Activated CD8-positive, alpha-beta T cell treated with anti-CD3 and anti-CD28 coated beads, Interleukin-2, amount 10 ng/mL, durations not matched to agents 7 days and 5 days (primary cell): ENCODE data around the gene SLC2A8. TPM values are rescaled to one million over a fixed set of nuclear protein-coding genes. Genes with fewer than 3 reads are reported as not detected.

Experiments used
- ATAC-seq: fragments of 150-1000 bp; cut with Tn5 transposase; one replicate; pipeline ENCODE4 v1.10.0; 2021; ENCODE audit warnings: moderate library complexity
- CTCF ChIA-PET: fragments of 350-600 bp; sonication (Branson Sonifier 250); formaldehyde crosslinking; loops from one replicate; lab custom pipeline; 2021; ENCODE audit warnings: antibody characterized with exemption; lab: Charles Lee
- POLR2A ChIA-PET: fragments of 350-600 bp; sonication (Branson Sonifier 250); formaldehyde crosslinking; loops from one replicate; lab custom pipeline; 2021; ENCODE audit warnings: antibody characterized with exemption; lab: Charles Lee
- DNase-seq: peaks from one replicate; pipeline ENCODE4 v3.0.0-alpha.2; 2020
- H3K27ac Mint-ChIP-seq: one replicate; pipeline ENCODE4 v1.8.0; 2021; ENCODE audit warnings: mild to moderate bottlenecking, mixed read lengths
- H3K27me3 Mint-ChIP-seq: one replicate; pipeline ENCODE4 v1.8.0; 2021; ENCODE audit warnings: low read depth, mixed read lengths
- H3K36me3 Mint-ChIP-seq: one replicate; pipeline ENCODE4 v1.8.0; 2021; ENCODE audit warnings: low read depth, mixed read lengths
- H3K4me1 Mint-ChIP-seq: one replicate; pipeline ENCODE4 v1.8.0; 2021; ENCODE audit warnings: low read depth, mixed read lengths
- H3K4me3 Mint-ChIP-seq: one replicate; pipeline ENCODE4 v1.8.0; 2021; ENCODE audit warnings: mild to moderate bottlenecking, mixed read lengths
- H3K9me3 Mint-ChIP-seq: one replicate; pipeline ENCODE4 v1.8.0; 2022; ENCODE audit warnings: mixed read lengths; ENCODE audit not compliant: insufficient read depth
- total RNA-seq, 2 experiments: library from RNA; stranded (reverse); gene quantifications; one replicate each; pipeline ENCODE4 v1.2.3, GENCODE V29; 2021

Gene SLC2A8, protein sequence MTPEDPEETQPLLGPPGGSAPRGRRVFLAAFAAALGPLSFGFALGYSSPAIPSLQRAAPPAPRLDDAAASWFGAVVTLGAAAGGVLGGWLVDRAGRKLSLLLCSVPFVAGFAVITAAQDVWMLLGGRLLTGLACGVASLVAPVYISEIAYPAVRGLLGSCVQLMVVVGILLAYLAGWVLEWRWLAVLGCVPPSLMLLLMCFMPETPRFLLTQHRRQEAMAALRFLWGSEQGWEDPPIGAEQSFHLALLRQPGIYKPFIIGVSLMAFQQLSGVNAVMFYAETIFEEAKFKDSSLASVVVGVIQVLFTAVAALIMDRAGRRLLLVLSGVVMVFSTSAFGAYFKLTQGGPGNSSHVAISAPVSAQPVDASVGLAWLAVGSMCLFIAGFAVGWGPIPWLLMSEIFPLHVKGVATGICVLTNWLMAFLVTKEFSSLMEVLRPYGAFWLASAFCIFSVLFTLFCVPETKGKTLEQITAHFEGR
- total RNA-seq: 1 to 10 TPM; 5.6 to 7.2 TPM

DNA sequence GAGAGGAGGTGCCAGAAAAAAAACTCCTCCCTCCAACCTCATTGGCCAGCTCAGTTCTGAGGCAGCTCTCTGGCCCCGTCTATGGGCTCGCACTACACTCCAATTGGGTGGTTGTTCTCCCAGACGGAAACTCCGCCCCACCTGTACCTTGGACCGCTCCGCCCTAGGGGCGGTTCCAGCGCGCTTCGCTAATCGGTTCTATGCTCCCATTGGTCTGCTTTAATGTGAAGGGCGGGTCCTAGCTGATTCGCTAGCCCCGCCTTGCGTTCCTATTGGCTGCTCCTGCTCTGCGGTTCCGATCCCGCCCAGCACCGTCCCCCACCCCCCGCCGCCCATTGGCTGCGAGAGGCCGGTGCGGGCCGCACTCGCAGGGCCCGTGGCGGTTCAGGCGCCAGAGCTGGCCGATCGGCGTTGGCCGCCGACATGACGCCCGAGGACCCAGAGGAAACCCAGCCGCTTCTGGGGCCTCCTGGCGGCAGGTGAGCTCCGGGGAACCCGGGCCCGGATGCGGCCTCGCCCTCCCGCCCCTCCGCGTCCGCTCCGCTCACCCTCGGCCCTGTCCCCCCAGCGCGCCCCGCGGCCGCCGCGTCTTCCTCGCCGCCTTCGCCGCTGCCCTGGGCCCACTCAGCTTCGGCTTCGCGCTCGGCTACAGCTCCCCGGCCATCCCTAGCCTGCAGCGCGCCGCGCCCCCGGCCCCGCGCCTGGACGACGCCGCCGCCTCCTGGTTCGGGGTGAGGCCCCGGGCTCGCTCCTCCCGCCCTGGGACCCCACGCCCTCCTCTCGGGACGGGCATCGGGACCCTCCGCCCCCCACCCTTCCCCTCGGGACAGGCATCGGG is at the start of gene SLC2A8:
SLC2A8 (plus strand) TSS at position 362 of the 838 bp plus-strand sequence; CDS start at position 424, 62 bp downstream.
- Mint-ChIP-seq H3K36me3 (no peaks in the 10 kb centered on the region), H3K9me3 (no peaks in the 10 kb centered on the region), H3K4me3 (peak within 1 kb of the TSS; percentile 69), H3K27ac (peak within 1 kb of the TSS; percentile 53), H3K27me3 (peaks cover 51% of the 10 kb centered on the region), H3K4me1 (peaks cover 18% of the 10 kb centered on the region)
- DNase-seq: peak; percentile 98
- CTCF ChIA-PET: interaction anchor here (0.6 to 3.4 kb wide), 23 partner anchors 9 to 676 kb away, joined by 3 to 15 read pairs (median 4); partner anchors contain the start of gene ZNF79
- ATAC-seq: peak; percentile 96
- POLR2A ChIA-PET: interaction anchor here (1.2 to 1.4 kb wide), 2 partner anchors 9 to 54 kb away, joined by 5 to 6 read pairs; partner anchors contain the start of genes LRSAM1 and RPL12

DNA sequence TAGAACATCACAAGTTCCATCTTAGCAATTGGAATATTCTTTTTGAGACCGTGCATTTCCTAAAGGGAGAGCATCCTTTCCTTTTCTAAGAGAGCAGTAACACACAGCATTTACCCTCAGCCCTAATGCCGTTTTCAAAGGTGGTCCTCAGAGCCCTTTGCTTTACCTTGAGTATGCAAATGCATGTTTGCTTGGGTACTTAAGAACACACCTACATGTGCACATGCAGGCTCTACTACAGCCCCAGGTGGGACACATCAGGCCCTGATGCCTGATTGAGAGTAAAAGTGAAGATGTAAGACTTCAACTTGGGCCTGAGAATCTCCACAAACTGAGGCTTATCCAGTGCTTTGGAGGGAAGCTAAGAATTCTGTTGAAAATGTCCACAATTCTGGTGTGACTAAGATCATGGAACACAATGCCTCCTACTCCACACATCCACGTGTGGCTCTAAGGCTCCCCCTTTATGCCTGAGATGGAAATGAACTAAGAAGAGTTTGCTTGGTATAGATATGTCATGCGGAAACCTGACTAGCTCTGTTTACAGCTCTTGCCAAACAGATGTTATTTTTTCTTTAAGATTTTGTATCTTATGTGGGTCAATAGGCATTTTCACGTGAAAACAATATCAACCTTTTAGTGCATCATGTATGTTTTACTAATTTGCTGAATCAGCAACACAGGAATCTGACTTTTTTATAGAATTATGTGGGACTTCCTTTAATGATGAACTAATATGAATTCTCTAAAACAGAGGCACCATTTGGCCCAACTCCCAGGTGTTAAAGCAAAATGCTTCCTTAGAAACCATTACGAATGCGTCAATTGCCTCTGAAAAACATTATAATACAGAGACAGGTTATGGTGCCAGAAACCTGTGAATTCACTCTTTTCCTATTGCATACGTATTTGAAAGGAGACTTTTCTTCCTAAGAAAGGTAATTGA is 48.9 kb upstream of the SLC2A8 start:
- Mint-ChIP-seq H3K27me3 (peaks cover 21% of the 10 kb centered on the region), H3K4me3 (no peak overlapping the region), H3K36me3 (no peaks in the 10 kb centered on the region), H3K27ac (no peak overlapping the region), H3K4me1 (no peaks in the 10 kb centered on the region), H3K9me3 (no peaks in the 10 kb centered on the region)
- ATAC-seq (no peak), DNase-seq (no peak)
- POLR2A ChIA-PET: no interaction called here
- CTCF ChIA-PET: no interaction called here

DNA sequence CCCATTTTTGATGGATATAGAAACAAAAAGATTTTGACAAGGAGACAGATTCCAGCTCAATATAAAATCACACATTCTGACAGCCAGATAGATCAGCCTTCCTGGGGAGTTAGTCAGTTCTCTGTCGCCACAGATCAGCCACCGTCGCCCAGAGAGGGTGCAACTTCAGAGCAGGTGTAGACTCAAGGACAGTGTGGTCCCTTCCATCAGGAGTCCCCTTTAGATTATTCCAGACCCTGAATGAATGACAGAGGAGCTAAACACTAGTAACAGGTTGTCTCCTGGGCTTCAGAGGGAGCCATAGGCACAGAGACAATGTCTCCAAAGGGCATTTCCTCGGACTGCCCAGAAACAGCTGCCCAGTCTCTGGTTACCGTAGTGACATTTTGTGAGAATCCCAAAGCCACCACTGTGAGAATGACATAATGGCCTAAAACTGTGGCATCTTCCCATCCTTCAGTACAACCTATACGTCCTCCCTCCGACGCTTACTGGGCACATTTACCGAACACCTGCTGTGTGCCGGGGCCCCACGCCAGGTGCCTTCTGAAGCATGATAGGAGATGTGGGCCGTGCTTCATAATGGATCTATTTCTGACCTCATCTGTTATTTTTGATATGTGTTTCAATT is 47.4 kb upstream of the SLC2A8 start:
- H3K27ac Mint-ChIP-seq: no peak overlapping the region
- H3K27me3 Mint-ChIP-seq: peaks cover 31% of the 10 kb centered on the region
- H3K9me3 Mint-ChIP-seq: no peaks in the 10 kb centered on the region
- ChIA-PET POLR2A (interaction anchor here (0.6 kb wide), 1 partner anchor 221 kb away, joined by 3 read pairs; no protein-coding TSS in a partner anchor), CTCF (no interaction called here)
- no peak overlapping the region for H3K4me3 Mint-ChIP-seq
- no peaks in the 10 kb centered on the region for H3K36me3 Mint-ChIP-seq
- ATAC-seq (no peak), DNase-seq (no peak)
- H3K4me1 Mint-ChIP-seq: no peaks in the 10 kb centered on the region

DNA sequence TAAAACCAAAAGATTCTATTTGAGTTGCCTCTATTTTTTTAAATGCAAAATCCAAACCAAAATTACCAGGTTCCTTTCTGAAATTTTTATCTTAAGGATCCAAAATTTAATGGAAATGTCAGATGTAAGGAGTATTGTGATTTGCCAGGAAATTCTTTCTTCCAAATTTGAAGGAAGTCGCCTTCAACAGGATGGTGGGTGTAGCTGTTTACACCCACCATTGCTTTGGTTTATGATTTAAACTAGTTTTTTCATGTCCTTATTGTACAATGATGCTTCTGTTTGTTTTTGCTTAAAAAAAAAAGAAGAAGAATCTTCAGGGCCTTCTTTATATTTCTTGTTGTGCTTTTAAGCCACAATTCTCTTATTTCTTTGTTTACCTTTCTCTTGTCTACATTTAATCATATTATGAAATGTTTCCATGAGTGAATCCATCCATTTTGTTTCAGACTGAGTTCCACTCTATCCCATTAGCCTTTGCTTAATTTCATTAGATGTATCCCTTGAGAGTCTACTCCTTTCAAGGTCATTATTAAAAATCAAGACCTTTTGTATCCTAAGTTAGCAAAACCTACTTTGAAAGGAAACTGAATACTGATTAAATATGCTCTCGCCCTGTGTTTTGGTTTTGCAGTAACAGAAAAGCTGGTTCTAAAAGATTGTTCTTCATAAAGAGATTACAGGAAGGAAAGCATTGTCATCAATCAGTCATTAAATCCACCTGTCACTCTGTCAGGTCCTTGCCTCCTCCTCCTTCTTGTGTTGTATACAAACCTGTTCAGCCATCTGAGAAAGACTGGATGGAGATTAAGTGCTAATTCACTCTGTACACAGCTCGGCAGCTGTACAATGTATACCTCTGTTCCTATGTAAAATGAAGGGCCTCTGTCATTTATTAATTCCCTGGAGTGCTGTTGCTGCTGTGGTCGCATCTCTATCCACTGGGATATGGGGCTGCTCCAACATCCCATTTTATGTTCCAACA is 45.5 kb upstream of the SLC2A8 start:
- Mint-ChIP-seq H3K9me3 (no peaks in the 10 kb centered on the region), H3K27me3 (peaks cover 39% of the 10 kb centered on the region), H3K4me1 (no peaks in the 10 kb centered on the region), H3K27ac (no peak overlapping the region), H3K4me3 (no peak overlapping the region), H3K36me3 (no peaks in the 10 kb centered on the region)
- CTCF ChIA-PET: no interaction called here
- POLR2A ChIA-PET: no interaction called here
- ATAC-seq (no peak), DNase-seq (no peak)

DNA sequence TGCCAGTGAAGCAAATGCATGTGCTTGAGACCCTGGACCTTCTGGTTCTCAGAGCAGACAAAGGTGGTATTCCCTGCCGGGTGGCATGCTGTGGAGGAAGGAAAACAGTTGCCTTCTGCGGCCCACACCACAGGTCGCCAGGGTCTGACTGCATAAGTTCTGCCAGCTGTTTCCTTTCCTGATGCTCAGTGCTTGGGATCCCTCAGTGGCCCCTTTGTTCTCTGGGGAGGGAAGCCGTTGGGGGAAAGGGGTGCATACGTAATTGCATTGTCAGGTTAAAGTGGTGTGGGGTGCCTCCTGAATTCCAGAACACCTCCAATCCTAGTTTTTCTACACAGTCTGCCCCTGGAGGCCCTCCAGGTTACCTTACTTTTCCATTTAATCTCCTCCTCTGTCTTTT is 43.1 kb upstream of the SLC2A8 start:
- ChIA-PET CTCF (no interaction called here), POLR2A (no interaction called here)
- no peak for ATAC-seq

DNA sequence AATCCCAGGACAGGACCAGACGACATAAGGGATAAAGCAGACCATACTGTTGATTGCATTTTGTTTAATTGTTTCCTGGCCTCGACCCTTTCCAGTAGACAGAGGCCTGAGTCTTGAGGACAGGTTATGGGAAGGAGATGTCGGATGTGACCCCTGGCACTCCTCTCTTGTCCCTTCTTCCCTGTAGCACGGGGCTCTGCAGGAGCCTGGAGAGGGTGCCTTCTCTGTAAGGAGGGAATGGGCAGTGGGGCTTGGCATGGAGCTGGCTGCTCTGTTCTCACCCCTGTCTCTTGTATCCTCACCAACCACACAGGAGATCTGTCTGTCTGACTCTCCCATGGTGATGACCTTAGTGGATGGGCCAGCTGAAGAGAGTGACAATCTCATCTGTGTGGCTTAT is 40.1 kb upstream of the SLC2A8 start:
- Mint-ChIP-seq H3K9me3 (no peaks in the 10 kb centered on the region), H3K4me1 (peaks cover 13% of the 10 kb centered on the region), H3K36me3 (no peaks in the 10 kb centered on the region), H3K27ac (no peak overlapping the region), H3K27me3 (peaks cover 31% of the 10 kb centered on the region), H3K4me3 (no peak overlapping the region)
- DNase-seq (no peak), ATAC-seq (no peak)
- ChIA-PET POLR2A (no interaction called here), CTCF (no interaction called here)

More for the DNA sequence above, 43.1 kb upstream of the SLC2A8 start:
- no peaks in the 10 kb centered on the region for H3K36me3 Mint-ChIP-seq
- no peak overlapping the region for H3K4me3 Mint-ChIP-seq
- no peak overlapping the region for H3K27ac Mint-ChIP-seq
- H3K9me3 Mint-ChIP-seq: no peaks in the 10 kb centered on the region
- peaks cover 39% of the 10 kb centered on the region for H3K27me3 Mint-ChIP-seq
- no peak for DNase-seq
- H3K4me1 Mint-ChIP-seq: peaks cover 3% of the 10 kb centered on the region

DNA sequence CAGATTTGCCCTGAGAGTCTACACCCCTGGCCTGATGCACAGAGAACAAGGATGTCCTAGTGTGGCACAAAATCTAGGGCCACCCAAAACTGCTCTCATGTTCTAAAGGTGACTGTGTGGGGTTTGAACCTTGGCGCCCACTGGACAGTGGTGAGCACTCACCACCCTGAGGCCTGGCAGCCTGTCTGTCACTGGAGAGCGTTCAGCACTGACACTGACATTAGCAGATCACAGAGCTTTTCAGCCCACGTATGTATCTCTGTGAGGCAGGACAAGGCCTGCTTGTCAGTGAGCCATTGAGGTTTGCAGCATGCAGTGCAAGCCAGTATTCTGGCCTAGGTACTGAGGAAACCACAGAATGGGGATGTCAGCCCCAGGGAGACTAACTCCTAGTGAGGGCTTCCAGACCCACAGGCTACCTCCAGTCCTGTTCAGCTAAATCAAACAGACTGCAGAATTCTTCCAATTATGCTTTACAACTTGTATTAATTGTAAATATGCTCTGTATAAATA is 38.9 kb upstream of the SLC2A8 start:
- POLR2A ChIA-PET: no interaction called here
- no peak for DNase-seq
- H3K4me1 Mint-ChIP-seq: peaks cover 17% of the 10 kb centered on the region
- H3K36me3 Mint-ChIP-seq: no peaks in the 10 kb centered on the region
- H3K4me3 Mint-ChIP-seq: no peak overlapping the region
- ATAC-seq: no peak
- H3K27ac Mint-ChIP-seq: no peak overlapping the region
- no peaks in the 10 kb centered on the region for H3K9me3 Mint-ChIP-seq
- H3K27me3 Mint-ChIP-seq: peaks cover 23% of the 10 kb centered on the region
- CTCF ChIA-PET: no interaction called here

DNA sequence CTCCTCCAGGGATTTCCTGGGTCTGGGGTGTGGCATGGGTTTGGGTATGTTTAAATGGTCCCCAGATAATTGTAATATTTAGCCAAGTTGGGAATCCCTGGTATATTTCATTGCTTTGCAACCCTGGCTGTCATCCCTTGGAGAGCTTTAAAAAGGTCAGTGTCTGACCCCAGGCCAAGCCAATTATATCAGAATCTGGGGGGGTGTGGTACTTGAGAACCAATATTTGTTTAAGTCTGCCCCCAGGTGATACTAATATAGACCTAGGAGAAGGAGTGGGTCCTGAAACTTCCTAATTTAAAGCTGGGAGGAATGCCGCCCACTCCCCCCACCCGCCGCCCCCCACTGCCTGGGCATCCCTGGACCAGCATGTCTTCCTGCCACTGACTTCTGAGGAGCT is 38.2 kb upstream of the SLC2A8 start:
- ATAC-seq (no peak), DNase-seq (no peak)
- Mint-ChIP-seq H3K27ac (no peak overlapping the region), H3K4me1 (peaks cover 17% of the 10 kb centered on the region), H3K27me3 (peaks cover 23% of the 10 kb centered on the region), H3K9me3 (no peaks in the 10 kb centered on the region), H3K36me3 (no peaks in the 10 kb centered on the region), H3K4me3 (no peak overlapping the region)
- CTCF ChIA-PET: no interaction called here
- POLR2A ChIA-PET: no interaction called here

DNA sequence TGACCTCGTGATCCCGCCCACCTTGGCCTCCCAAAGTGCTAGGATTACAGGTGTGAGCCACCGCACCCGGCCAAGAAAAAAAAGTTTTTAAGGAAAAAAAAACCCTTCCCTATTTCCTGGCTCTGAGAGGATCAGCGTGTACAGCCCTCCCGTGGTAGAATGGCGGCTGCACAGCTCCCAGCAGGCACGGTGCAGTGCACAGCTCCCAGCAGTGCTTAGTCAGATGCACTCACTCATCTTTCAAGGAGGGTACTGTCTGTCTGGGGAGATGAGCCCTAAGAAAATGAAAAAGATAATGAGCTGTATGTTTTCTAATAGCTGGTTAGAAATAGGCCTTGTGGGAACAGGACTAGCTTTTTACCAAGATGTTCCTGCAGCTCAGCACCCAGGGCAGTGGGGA is 36.7 kb upstream of the SLC2A8 start:
- H3K4me3 Mint-ChIP-seq: no peak overlapping the region
- no peak for ATAC-seq
- H3K36me3 Mint-ChIP-seq: no peaks in the 10 kb centered on the region
- H3K27me3 Mint-ChIP-seq: peaks cover 21% of the 10 kb centered on the region
- CTCF ChIA-PET: interaction anchor here (1.3 to 1.4 kb wide), 2 partner anchors 37 to 95 kb away, joined by 4 to 5 read pairs; partner anchors contain the start of gene SLC2A8
- H3K9me3 Mint-ChIP-seq: no peaks in the 10 kb centered on the region
- H3K4me1 Mint-ChIP-seq: peaks cover 17% of the 10 kb centered on the region
- H3K27ac Mint-ChIP-seq: no peak overlapping the region
- POLR2A ChIA-PET: interaction anchor here (0.9 kb wide), 1 partner anchor 9 kb away, joined by 3 read pairs; no protein-coding TSS in a partner anchor
- DNase-seq: no peak

DNA sequence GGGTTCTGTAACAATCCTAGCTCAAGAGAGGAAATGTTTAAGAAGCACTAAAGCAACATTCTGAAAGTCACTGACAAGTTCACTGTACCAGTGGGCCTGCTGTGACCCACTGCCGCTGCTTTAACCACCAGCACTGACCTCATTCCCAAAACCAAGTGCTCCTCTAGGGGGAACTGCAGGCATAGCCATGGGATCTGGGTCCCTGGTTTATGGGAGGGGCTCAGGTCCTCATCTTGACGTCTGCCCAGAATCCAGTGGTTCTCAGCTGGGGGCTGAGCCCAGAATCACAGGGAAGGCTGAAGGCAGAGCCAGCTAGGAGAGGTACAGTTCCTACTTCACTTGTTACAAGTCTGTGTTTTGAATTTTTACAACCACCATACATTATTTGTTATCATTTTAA is 36.1 kb upstream of the SLC2A8 start:
- H3K27me3 Mint-ChIP-seq: peaks cover 15% of the 10 kb centered on the region

More for the DNA sequence above, 36.1 kb upstream of the SLC2A8 start:
- no peak overlapping the region for H3K4me3 Mint-ChIP-seq
- no peak for DNase-seq
- no peak overlapping the region for H3K27ac Mint-ChIP-seq
- ChIA-PET CTCF (interaction anchor here (1.3 to 1.4 kb wide), 2 partner anchors 36 to 94 kb away, joined by 4 to 5 read pairs; partner anchors contain the start of gene SLC2A8), POLR2A (interaction anchor here (0.9 kb wide), 1 partner anchor 9 kb away, joined by 3 read pairs; no protein-coding TSS in a partner anchor)
- ATAC-seq: no peak
- no peaks in the 10 kb centered on the region for H3K36me3 Mint-ChIP-seq
- H3K4me1 Mint-ChIP-seq: peaks cover 17% of the 10 kb centered on the region
- no peaks in the 10 kb centered on the region for H3K9me3 Mint-ChIP-seq
